ENCODE results near the gene SIDT2.
"Not testable (repeated sequence)": the region's sequence is repeated elsewhere in the genome, so short reads cannot be mapped to it uniquely, and the experiment has no call there.

SIDT2 gene

GRCh38 chr11:117204283-117205080, 25.9 kb downstream of the SIDT2 start:
- DNase-seq (ENCODE audit: low read depth): no peak

- DNase-seq (ENCODE audit: low read depth): no peak
Observed at GRCh38 chr11:117205211-117205818, 26.8 kb downstream of the SIDT2 start.

DNA sequence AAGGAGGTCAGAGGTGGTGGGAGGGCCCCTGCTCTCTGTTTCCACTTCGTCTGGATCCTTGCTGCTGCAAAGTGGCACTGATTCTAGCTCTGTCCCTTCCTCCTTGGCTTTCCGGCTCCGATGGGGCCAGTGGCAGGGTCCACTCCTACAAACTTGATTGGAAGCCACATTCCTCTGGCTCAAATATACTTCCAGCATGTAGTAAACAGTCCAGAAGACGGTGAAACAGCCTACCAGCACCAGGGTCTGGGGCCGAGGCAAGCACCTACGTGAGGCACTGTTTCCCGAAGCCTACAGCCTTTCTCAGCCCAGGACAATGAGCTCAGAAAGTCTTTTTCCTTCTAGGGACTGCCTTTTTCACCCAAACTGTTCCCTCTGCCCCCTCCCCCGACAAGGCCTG, 27.6 kb downstream of the SIDT2 start:
- DNase-seq (ENCODE audit: low read depth): not testable (repeated sequence)

DNA sequence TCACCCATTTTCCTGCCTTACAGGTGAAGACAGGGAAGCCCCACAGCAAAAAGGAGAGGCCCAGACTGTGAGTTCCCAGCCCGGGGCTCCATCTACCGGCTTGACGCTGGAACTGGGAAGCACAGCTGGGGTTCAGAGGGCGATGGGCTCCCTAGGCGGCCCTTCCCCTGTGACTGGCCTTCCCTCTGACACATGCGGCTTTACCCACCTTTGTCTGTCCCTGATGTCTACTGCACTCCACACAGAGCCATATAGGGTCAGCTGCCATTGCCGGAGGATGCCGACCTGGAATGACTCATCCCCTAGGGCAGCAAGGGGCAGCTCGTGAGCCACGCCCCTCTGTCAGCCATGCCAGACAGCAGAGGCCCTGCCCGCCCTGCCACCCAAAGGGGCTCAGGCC, 28.3 kb downstream of the SIDT2 start:
- not testable (repeated sequence) for DNase-seq (ENCODE audit: low read depth)

GRCh38 chr11:117207481-117207880, 28.9 kb downstream of the SIDT2 start:
- not testable (repeated sequence) for DNase-seq (ENCODE audit: low read depth)

DNA sequence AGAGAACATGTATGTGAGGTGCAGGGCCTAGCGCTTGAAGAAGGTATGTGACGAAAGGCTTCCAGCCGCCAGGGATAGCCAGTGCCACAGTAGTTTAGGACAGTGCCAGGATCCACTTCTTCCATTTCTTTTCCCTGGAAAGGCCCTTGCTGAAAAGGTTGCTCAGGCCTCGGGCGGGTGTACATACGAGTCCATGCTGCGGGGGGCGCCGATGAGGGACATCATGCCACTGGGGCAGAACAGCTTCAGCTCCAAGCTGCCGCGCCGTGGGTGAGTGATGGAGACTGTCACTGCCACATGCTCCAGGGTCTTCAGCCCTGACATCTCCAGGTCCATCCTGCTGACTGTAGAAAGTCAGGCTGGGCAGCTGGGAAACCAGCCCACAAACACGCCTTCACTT, 30.2 kb downstream of the SIDT2 start:
- DNase-seq (ENCODE audit: low read depth): not testable (repeated sequence)

DNA sequence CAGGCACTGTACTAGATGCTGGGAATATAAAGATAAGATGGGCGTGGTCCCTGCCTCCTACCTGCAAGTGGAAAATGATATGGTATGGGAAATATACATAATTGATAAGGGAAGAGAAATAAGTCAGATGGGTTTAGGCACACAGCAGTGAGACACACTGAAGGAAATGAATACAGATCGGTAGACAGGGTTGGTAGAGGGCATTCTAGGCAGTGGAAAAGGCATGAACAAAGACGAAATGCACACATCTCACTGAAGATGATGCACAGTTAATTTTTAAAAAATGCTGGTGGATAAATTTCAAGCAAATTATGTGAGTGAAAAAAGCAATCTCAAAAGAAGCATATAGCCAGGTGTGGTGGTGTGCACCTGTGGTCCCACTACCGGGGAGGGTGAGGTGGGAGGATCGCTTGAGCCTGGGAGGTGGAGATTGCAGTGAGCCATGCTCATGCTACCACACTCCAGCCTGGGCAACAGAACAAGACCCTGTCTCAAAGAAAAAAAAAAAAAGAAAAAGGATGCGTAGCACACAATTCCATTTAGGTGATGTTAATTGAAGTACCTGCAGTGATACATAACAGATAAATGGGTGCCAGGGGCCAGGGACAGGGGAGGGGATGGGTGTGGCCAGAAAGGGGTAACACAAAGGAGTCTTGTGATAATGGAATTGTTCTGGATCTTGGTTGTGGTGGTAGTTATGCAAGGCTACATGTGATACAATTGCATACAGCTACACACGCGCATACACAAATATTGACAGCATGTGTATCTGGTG, 31.0 kb downstream of the SIDT2 start:
- not testable (repeated sequence) for DNase-seq (ENCODE audit: low read depth)

GRCh38 chr11:117210620-117211019, 32.1 kb downstream of the SIDT2 start:
- no peak for DNase-seq (ENCODE audit: low read depth)

- no peak for DNase-seq (ENCODE audit: low read depth)
Observed at GRCh38 chr11:117212697-117213355, 34.3 kb downstream of the SIDT2 start.

DNA sequence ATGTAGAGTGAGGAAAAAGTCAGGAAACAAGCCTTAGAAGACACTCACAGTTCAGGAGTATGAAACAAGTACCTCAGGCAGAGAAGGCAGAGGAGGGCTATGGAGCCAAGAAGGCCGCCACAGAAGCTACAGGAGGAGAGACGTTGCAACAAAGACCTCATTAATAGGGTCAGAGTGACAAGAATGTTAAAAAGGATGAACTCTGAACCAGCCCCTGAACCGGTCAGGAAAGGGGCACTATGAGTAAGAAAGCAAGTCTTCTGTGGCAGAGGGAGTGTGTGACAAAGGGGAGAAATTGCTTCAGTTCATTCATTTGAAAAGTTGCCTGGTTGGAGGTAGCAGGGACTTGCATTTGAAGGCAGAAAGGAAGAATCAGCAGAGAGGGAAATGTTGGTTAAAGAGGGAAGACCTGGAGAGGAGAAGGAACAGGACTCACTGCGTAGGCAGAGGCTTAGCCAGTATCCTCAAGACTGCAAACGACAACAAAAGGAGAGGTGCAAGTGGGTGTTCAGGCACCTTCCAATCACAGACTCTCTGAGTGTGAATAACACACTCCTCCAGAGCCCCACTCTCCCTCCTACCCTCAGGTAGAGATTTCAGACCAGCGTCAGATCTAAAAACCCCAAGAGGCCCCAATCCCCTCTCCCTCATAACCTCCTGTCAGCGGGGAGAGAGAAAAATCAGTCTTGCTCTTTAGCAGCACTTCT, 36.0 kb downstream of the SIDT2 start:
- no peak for DNase-seq (ENCODE audit: low read depth)

DNA sequence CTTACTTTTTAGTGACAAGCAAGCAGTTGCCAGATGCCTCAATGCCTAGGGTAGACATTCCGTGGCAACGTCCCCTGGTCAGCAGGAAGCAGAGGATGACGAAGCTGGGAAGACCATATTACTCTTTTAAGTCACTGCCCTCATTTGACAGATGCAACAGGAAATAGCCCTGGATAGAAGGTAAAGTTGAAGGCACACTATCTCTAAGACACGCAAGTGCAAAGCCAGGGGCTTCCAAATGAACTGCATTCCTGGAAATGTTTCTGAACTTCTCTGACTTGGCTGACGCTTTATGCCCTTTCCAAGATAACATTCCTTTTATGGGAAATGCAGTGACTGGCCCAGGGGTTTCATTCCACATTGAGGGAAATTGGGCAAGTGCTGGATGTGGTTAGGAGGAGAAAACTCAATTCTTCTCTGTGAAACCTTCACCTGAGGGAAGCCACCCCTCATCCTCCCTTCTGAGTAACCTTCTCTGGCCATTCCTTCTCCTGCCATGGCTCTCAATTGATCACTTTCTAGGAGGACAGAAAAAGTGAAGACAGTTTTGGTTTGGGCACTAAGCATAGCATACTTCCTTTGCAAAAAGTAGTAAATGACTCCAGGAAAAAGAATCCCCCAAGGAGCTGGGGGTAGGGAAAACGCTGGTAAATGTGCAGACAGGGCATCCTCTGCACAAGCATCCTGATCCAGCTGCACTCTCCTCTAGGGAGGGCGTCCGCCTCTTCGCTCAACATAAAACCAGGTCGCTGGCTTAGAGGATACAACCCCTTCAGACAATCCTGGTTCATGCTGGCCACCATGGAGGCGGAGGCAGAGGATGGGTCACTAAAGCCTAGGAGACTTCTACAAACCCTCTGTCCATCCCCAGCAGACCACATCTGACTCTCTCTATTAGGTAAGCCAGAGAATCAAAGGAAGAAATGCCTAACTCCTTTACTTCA, 38.9 kb downstream of the SIDT2 start:
- DNase-seq (ENCODE audit: low read depth): no peak

- DNase-seq (ENCODE audit: low read depth): no peak
Observed at GRCh38 chr11:117218133-117218915, 39.8 kb downstream of the SIDT2 start.

DNA sequence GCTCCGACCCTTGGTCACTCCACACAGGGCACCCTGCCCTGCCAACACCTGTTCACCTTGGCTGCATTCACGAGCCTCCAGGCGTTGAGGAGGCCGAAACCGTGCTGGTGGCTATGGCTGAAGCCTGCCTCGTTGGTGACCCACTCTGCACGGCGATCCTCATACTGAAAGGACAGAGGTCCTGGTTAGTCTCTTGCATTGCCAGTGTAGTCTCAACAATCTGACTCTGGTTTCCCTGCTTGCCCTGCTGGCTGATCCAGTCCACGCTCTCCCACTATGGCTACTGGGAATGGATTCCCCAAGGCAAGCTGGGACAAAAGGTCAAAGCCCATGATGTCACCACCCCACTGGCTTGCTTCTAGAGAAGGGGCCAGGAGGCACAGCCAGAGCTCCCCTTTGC, 40.5 kb downstream of the SIDT2 start:
- DNase-seq (ENCODE audit: low read depth): no peak

DNA sequence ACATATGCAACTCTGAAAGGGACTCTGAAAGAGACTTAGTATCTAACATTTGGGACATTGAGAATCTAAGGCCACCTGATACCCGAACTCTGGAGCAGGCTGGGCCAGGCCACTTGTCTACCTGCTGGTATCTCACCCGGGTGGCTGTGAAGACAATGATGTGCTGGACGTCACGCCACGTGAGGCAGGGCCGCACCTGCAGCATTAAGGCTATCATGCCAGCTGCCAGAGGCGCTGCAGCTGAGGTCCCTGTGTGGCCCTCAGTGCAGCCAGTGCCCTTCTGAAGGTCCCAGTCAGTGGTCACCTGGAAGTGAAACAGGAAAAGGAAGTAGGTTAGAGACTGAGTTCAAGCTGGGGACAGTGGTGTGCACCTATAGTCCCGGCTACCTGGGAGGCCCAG, 40.9 kb downstream of the SIDT2 start:
- DNase-seq (ENCODE audit: low read depth): no peak

DNA sequence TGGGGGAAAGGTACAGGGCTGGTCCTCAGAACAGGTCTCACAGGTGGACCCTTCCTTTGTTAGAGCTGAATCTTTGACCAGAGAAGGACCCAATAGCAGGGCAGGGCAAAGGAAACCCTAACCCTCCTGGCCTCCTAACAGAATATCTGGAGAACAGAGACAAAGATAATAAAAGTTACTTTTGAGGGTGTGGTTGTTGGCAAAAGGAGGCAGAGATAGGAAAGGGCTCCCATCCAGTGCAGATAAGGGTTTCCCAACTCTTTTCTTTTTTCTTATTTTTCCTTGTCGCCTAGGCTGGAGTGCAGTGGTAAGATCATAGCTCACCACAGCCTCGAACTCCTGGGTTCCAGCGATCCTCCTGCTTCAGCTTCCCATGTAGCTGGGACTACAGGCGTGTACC, 41.5 kb downstream of the SIDT2 start:
- DNase-seq (ENCODE audit: low read depth): no peak

GRCh38 chr11:117220568-117220967, 42.0 kb downstream of the SIDT2 start:
- no peak for DNase-seq (ENCODE audit: low read depth)

- no peak for DNase-seq (ENCODE audit: low read depth)
Observed at GRCh38 chr11:117220999-117221774, 42.6 kb downstream of the SIDT2 start.

- no peak for DNase-seq (ENCODE audit: low read depth)
Observed at GRCh38 chr11:117221775-117222517, 43.4 kb downstream of the SIDT2 start.

Data from HS-27A (cell line).